ENCODE data around the gene RPL39. TPM values are rescaled to one million over a fixed set of nuclear protein-coding genes. Genes with fewer than 3 reads are reported as not detected.
A peak's percentile ranks its signal among the peaks of the same experiment; 100 is the strongest.

RPL39 gene
- total and polyA plus RNA-seq, 2 donors (not counting 1 experiment from before 2014, with no cell fraction given): 2,034 to 3,799 TPM

- H3K9me3 ChIP-seq (ENCODE audit: control insufficient read depth, insufficient read depth, low read depth, low read length): no peaks in the 10 kb centered on the region
- H3K79me2 ChIP-seq (ENCODE audit: control insufficient read depth, insufficient read depth, low read length): no peaks in the 10 kb centered on the region
- no peak overlapping the region for H3K9ac ChIP-seq (ENCODE audit: insufficient read depth, low read length)
- H3K4me3 ChIP-seq (replicated peaks in 1 of 4; ENCODE audit: control extremely low read depth in 1 of 4, insufficient read depth in 1 of 4, low read depth in 3 of 4, low read length in 4 of 4): no peak overlapping the region
- no peak overlapping the region for H2AFZ ChIP-seq (ENCODE audit: low read length)
- H3K27ac ChIP-seq (ENCODE audit: insufficient read depth, low read length): no peak overlapping the region
- H3K27me3 ChIP-seq (ENCODE audit: control insufficient read depth, insufficient read depth, low read length): no peaks in the 10 kb centered on the region
- no peaks in the 10 kb centered on the region for H3K36me3 ChIP-seq (ENCODE audit: control insufficient read depth, insufficient read depth, low read length)
- H3K4me2 ChIP-seq (ENCODE audit: extremely low read depth, insufficient read depth, low read length): peak overlapping the region; percentile 15
- DNase-seq (ENCODE audit: low read depth in 2 of 2): peak; percentile 48 to 90
- H4K20me1 ChIP-seq (ENCODE audit: control insufficient read depth, extremely low read depth, insufficient read depth, low read length): no peaks in the 10 kb centered on the region
- TF ChIP-seq EZH2 (IDR thresholded peaks at IDR 0.05; ENCODE audit: low read length, missing control alignments): no peak
- no peak for TF ChIP-seq CTCF (conservative IDR thresholded peaks at IDR 0.05 in 1 of 2, IDR thresholded peaks at IDR 0.05 in 1 of 2; ENCODE audit: low read depth in 1 of 2, low read length in 2 of 2)
- no peaks in the 10 kb centered on the region for H3K4me1 ChIP-seq (ENCODE audit: control insufficient read depth, extremely low read depth, insufficient read depth, low read length)
These were observed 28.2 kb downstream of the RPL39 start for GRCh38 chrX:119763181-119763580.

GRCh38 chrX:119762718-119763117, 28.7 kb downstream of the RPL39 start:
- DNase-seq (ENCODE audit: low read depth in 2 of 2): peak in 1 of 2 donors; percentile 50
- Histone ChIP-seq H3K4me3 (replicated peaks in 1 of 4; ENCODE audit: control extremely low read depth in 1 of 4, insufficient read depth in 1 of 4, low read depth in 3 of 4, low read length in 4 of 4) (no peak overlapping the region), H3K27ac (ENCODE audit: insufficient read depth, low read length) (no peak overlapping the region), H3K27me3 (ENCODE audit: control insufficient read depth, insufficient read depth, low read length) (no peaks in the 10 kb centered on the region), H3K79me2 (ENCODE audit: control insufficient read depth, insufficient read depth, low read length) (no peaks in the 10 kb centered on the region), H3K4me2 (ENCODE audit: extremely low read depth, insufficient read depth, low read length) (no peak overlapping the region), H3K9ac (ENCODE audit: insufficient read depth, low read length) (no peak overlapping the region), H3K9me3 (ENCODE audit: control insufficient read depth, insufficient read depth, low read depth, low read length) (no peaks in the 10 kb centered on the region), H3K4me1 (ENCODE audit: control insufficient read depth, extremely low read depth, insufficient read depth, low read length) (no peaks in the 10 kb centered on the region), H2AFZ (ENCODE audit: low read length) (no peak overlapping the region), H3K36me3 (ENCODE audit: control insufficient read depth, insufficient read depth, low read length) (no peaks in the 10 kb centered on the region), H4K20me1 (ENCODE audit: control insufficient read depth, extremely low read depth, insufficient read depth, low read length) (no peaks in the 10 kb centered on the region)
- TF ChIP-seq CTCF (conservative IDR thresholded peaks at IDR 0.05 in 1 of 2, IDR thresholded peaks at IDR 0.05 in 1 of 2; ENCODE audit: low read depth in 1 of 2, low read length in 2 of 2) (no peak), EZH2 (IDR thresholded peaks at IDR 0.05; ENCODE audit: low read length, missing control alignments) (no peak)

DNA sequence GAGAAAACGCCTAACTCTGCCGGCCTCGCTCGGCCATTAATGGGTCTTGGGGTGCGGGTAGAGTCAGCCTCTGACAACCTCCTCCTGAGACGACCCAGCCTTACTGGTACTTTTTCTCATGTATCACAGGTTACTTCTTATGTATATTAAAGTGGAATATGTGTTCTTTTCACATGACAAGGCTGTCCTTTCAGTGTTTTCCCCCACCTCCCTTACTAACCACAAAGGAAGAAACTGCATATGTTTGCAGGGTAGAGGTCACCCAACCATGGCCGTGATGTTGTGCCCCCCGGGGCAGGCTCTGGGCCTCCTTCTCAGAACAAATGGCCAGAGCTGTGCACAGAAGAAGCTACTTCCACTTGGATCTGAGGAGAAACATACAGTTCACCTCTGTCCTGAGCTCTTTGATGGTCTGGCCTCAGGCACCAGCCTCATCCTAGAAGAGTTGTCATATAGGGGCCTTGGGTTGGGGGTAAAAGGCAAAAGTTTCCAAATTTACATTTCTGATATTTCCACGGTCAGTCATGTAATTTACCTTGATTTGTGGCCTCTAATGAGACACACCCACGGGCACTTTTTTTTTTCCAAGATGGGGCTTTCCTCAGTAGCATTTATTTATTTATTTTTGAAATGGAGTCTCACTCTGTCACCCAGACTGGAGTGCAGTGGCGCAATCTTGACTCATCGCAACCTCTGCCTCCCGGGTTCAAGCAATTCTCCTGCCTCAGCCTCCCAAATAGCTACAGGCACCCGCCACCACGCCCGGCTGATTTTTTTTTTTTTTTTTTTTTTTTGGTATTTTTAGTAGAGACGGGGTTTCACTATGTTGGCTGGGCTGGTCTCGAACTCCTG, 31.2 kb downstream of the RPL39 start:
- Histone ChIP-seq H3K36me3 (ENCODE audit: control insufficient read depth, insufficient read depth, low read length) (no peaks in the 10 kb centered on the region), H3K4me2 (ENCODE audit: extremely low read depth, insufficient read depth, low read length) (no peak overlapping the region), H3K9ac (ENCODE audit: insufficient read depth, low read length) (no peak overlapping the region), H2AFZ (ENCODE audit: low read length) (no peak overlapping the region), H4K20me1 (ENCODE audit: control insufficient read depth, extremely low read depth, insufficient read depth, low read length) (no peaks in the 10 kb centered on the region), H3K79me2 (ENCODE audit: control insufficient read depth, insufficient read depth, low read length) (no peaks in the 10 kb centered on the region), H3K4me1 (ENCODE audit: control insufficient read depth, extremely low read depth, insufficient read depth, low read length) (no peaks in the 10 kb centered on the region), H3K4me3 (replicated peaks in 1 of 4; ENCODE audit: control extremely low read depth in 1 of 4, insufficient read depth in 1 of 4, low read depth in 3 of 4, low read length in 4 of 4) (no peak overlapping the region), H3K9me3 (ENCODE audit: control insufficient read depth, insufficient read depth, low read depth, low read length) (no peaks in the 10 kb centered on the region), H3K27ac (ENCODE audit: insufficient read depth, low read length) (no peak overlapping the region), H3K27me3 (ENCODE audit: control insufficient read depth, insufficient read depth, low read length) (no peaks in the 10 kb centered on the region)
- TF ChIP-seq CTCF (conservative IDR thresholded peaks at IDR 0.05 in 1 of 2, IDR thresholded peaks at IDR 0.05 in 1 of 2; ENCODE audit: low read depth in 1 of 2, low read length in 2 of 2): no peak
- TF ChIP-seq EZH2 (IDR thresholded peaks at IDR 0.05; ENCODE audit: low read length, missing control alignments): no peak
- no peak for DNase-seq (ENCODE audit: low read depth in 2 of 2)
